H9 (cell line): ENCODE results near the gene SYTL5. TPM values are rescaled to one million over a fixed set of nuclear protein-coding genes. Genes with fewer than 3 reads are reported as not detected.

Source experiments
- DNase-seq: peaks from one replicate; pipeline ENCODE4 v3.0.0-alpha.2; 2017
- H2AFZ ChIP-seq: one replicate; pipeline ENCODE4 v1.6.1; 2013; ENCODE audit warnings: mild to moderate bottlenecking, low read length, control low read depth, moderate library complexity
- H2AK5ac ChIP-seq: 2 replicates; pipeline ENCODE4 v1.6.1; 2013; ENCODE audit warnings: low read length, control low read depth, mixed read lengths; ENCODE audit not compliant: insufficient read length
- H2BK120ac ChIP-seq: one replicate; pipeline ENCODE4 v1.6.1; 2013; ENCODE audit warnings: low read depth, mild to moderate bottlenecking, low read length, control low read depth, inconsistent platforms; ENCODE audit not compliant: poor library complexity, severe bottlenecking
- H2BK12ac ChIP-seq: 2 replicates; pipeline ENCODE4 v1.6.1; 2013; ENCODE audit warnings: low read length, control low read depth, mixed read lengths, low read depth; ENCODE audit not compliant: insufficient read length
- H2BK15ac ChIP-seq: 2 replicates; pipeline ENCODE4 v1.6.1; 2013; ENCODE audit warnings: low read depth, low read length, control low read depth
- H2BK20ac ChIP-seq: one replicate; pipeline ENCODE4 v1.6.1; 2013; ENCODE audit warnings: low read depth, mild to moderate bottlenecking, low read length, control low read depth, inconsistent platforms; ENCODE audit not compliant: poor library complexity, severe bottlenecking
- H2BK5ac ChIP-seq: 2 replicates; pipeline ENCODE4 v1.6.1; 2013; ENCODE audit warnings: low read length, control low read depth, mixed read lengths; ENCODE audit not compliant: insufficient read length
- H3K14ac ChIP-seq: 2 replicates; pipeline ENCODE4 v1.6.1; 2013; ENCODE audit warnings: low read length, control low read depth; ENCODE audit not compliant: insufficient read depth
- H3K18ac ChIP-seq: 2 replicates; pipeline ENCODE4 v1.6.1; 2013; ENCODE audit warnings: low read depth, mild to moderate bottlenecking, mixed read lengths, low read length, control low read depth; ENCODE audit not compliant: insufficient read length
- H3K23ac ChIP-seq: 2 replicates; pipeline ENCODE4 v1.6.1; 2013; ENCODE audit warnings: low read length, control low read depth, mixed read lengths, low read depth; ENCODE audit not compliant: insufficient read length
- H3K23me2 ChIP-seq: 2 replicates; pipeline ENCODE4 v1.6.1; 2013; ENCODE audit warnings: low read depth, mild to moderate bottlenecking, mixed read lengths, low read length, control low read depth; ENCODE audit not compliant: insufficient read length, poor library complexity, severe bottlenecking
- H3K27ac ChIP-seq: 2 replicates; pipeline ENCODE4 v1.5.1; 2013; ENCODE audit warnings: low read length, control low read depth, mixed read lengths, low read depth; ENCODE audit not compliant: insufficient read length
- H3K27me3 ChIP-seq: 2 replicates; pipeline ENCODE4 v1.6.1; 2013; ENCODE audit warnings: low read length, control low read depth, inconsistent platforms; ENCODE audit not compliant: insufficient read depth
- H3K4ac ChIP-seq: 2 replicates; pipeline ENCODE4 v1.6.1; 2013; ENCODE audit warnings: low read depth, mild to moderate bottlenecking, control low read depth, inconsistent platforms, low read length, moderate library complexity
- H3K4me1 ChIP-seq: 2 replicates; pipeline ENCODE4 v1.6.1; 2013; ENCODE audit warnings: low read length, control low read depth, inconsistent platforms; ENCODE audit not compliant: insufficient read depth
- H3K4me2 ChIP-seq: 2 replicates; pipeline ENCODE4 v1.6.1; 2013; ENCODE audit warnings: low read length, control low read depth, mixed read lengths; ENCODE audit not compliant: insufficient read length, insufficient read depth
- H3K56ac ChIP-seq: 2 replicates; pipeline ENCODE4 v1.6.1; 2013; ENCODE audit warnings: low read depth, mild to moderate bottlenecking, mixed read lengths, low read length, control low read depth; ENCODE audit not compliant: insufficient read length
- H3K79me1 ChIP-seq: 2 replicates; pipeline ENCODE4 v1.6.1; 2013; ENCODE audit warnings: low read depth, mild to moderate bottlenecking, moderate library complexity, low read length, control low read depth, inconsistent platforms; ENCODE audit not compliant: insufficient read depth, poor library complexity, severe bottlenecking
- H3K79me2 ChIP-seq: 2 replicates; pipeline ENCODE4 v1.6.1; 2013; ENCODE audit warnings: low read length, control low read depth, inconsistent platforms; ENCODE audit not compliant: insufficient read depth
- H3K9ac ChIP-seq: 2 replicates; pipeline ENCODE4 v1.6.1; 2013; ENCODE audit warnings: low read length, control low read depth, mixed read lengths; ENCODE audit not compliant: insufficient read length; ENCODE audit errors: extremely low read depth
- H3K9me3 ChIP-seq: one replicate; pipeline ENCODE4 v1.6.1; 2013; ENCODE audit warnings: low read depth, low read length, inconsistent platforms; ENCODE audit not compliant: control insufficient read depth
- H3T11ph ChIP-seq: one replicate; pipeline ENCODE4 v1.6.1; 2013; ENCODE audit warnings: mild to moderate bottlenecking, low read length, control low read depth, inconsistent platforms
- H4K20me1 ChIP-seq: one replicate; pipeline ENCODE4 v1.6.1; 2013; ENCODE audit not compliant: control insufficient read depth, insufficient read length, insufficient read depth
- H4K5ac ChIP-seq: 2 replicates; pipeline ENCODE4 v1.6.1; 2013; ENCODE audit warnings: low read depth, mild to moderate bottlenecking, mixed read lengths, low read length, control low read depth; ENCODE audit not compliant: insufficient read length
- H4K8ac ChIP-seq: replicated peaks from 2 replicates; pipeline ENCODE4 v1.6.1; 2013; ENCODE audit warnings: low read length, control low read depth, mixed read lengths, low read depth; ENCODE audit not compliant: insufficient read length
- H4K91ac ChIP-seq: 2 replicates; pipeline ENCODE4 v1.6.1; 2013; ENCODE audit warnings: low read depth, mild to moderate bottlenecking, moderate library complexity, mixed read lengths, low read length, control low read depth; ENCODE audit not compliant: insufficient read length
- H3K27ac Mint-ChIP-seq, 3 experiments: 2 replicates in 2 of 3; 3 replicates in 1 of 3; pipeline ENCODE4 v1.8.0; 2020 to 2021; ENCODE audit warnings: mixed read lengths in 3 of 3, mild to moderate bottlenecking in 1 of 3, moderate library complexity in 1 of 3
- H3K27me3 Mint-ChIP-seq: 2 replicates; pipeline ENCODE4 v1.8.0; 2021; ENCODE audit warnings: low read depth, mild to moderate bottlenecking, moderate library complexity, mixed read lengths
- H3K36me3 Mint-ChIP-seq, 3 experiments: 2 replicates in 2 of 3; 3 replicates in 1 of 3; pipeline ENCODE4 v1.8.0; 2020 to 2021; ENCODE audit warnings: low read depth in 3 of 3, mixed read lengths in 3 of 3; ENCODE audit not compliant: insufficient read depth in 1 of 3
- H3K4me1 Mint-ChIP-seq, 2 experiments: 2 replicates each; pipeline ENCODE4 v1.8.0; 2020; ENCODE audit warnings: mixed read lengths in 2 of 2
- H3K4me3 Mint-ChIP-seq, 2 experiments: 2 replicates in 1 of 2; 3 replicates in 1 of 2; pipeline ENCODE4 v1.8.0; 2020 to 2021; ENCODE audit warnings: mild to moderate bottlenecking in 2 of 2, mixed read lengths in 2 of 2, moderate library complexity in 1 of 2
- H3K9me3 Mint-ChIP-seq, 2 experiments: 2 replicates in 1 of 2; 3 replicates in 1 of 2; pipeline ENCODE4 v1.8.0; 2020; ENCODE audit warnings: mild to moderate bottlenecking in 2 of 2, mixed read lengths in 2 of 2, moderate library complexity in 1 of 2
- CTCF ChIP-seq: fragments of 200-600 bp; sonication (generic); conservative IDR thresholded peaks from 3 replicates; pipeline ENCODE4 v1.8.0; 2021; ENCODE audit warnings: antibody characterized with exemption, mild to moderate bottlenecking
- WGBS: extraction: QIAGEN DNeasy Blood & Tissue Kit; methylation state at CpG from one replicate; pipeline ENCODE4 v1.1.7; 2013; ENCODE audit warnings: missing lambda C conversion rate, low lambda C conversion rate, mixed read lengths; ENCODE audit not compliant: insufficient read length; ENCODE audit errors: extremely low coverage; 5-methylcytosine and 5-hydroxymethylcytosine counted together
- total RNA-seq: library from RNA; stranded (reverse); gene quantifications from 2 replicates; pipeline ENCODE4 v1.2.1, GENCODE V29; 2021

SYTL5 gene
- total RNA-seq, 1 experiment from 2014 or later, result 0.15 TPM

GRCh38 chrX:37961118-37961517 lies 45.2 kb upstream of the SYTL5 start:
- no peaks in the 10 kb centered on the region for H3K27me3 ChIP-seq
- H3T11ph ChIP-seq, result no peak overlapping the region
- H3K79me2 ChIP-seq, result no peaks in the 10 kb centered on the region
- no peak overlapping the region for H3K56ac ChIP-seq
- no peak overlapping the region for H2BK20ac ChIP-seq
- no peak overlapping the region for H2AFZ ChIP-seq
- H3K14ac ChIP-seq, result no peak overlapping the region
- H3K23me2 ChIP-seq, result no peaks in the 10 kb centered on the region
- no peak for TF ChIP-seq CTCF
- no peaks in the 10 kb centered on the region for H3K79me1 ChIP-seq
- no peaks in the 10 kb centered on the region; the same call in 1 of the 2 replicates for H3K27me3 Mint-ChIP-seq
- H4K5ac ChIP-seq, result no peak overlapping the region
- WGBS, result no CpG with 5 or more reads among the region's 1 CpG
- no peak overlapping the region for H3K4ac ChIP-seq
- H2AK5ac ChIP-seq, result no peak overlapping the region
- no peak overlapping the region for H3K9ac ChIP-seq
- no peak overlapping the region for H3K23ac ChIP-seq
- no peaks in the 10 kb centered on the region for H3K4me1 ChIP-seq
- no peaks in the 10 kb centered on the region for H4K20me1 ChIP-seq
- H3K18ac ChIP-seq, result no peak overlapping the region
- no peak overlapping the region for H2BK12ac ChIP-seq
- peaks cover 61 to 71% of the 10 kb centered on the region in 2 experiments for H3K9me3 Mint-ChIP-seq
- no peaks in the 10 kb centered on the region for H3K4me1 Mint-ChIP-seq
- no peak for DNase-seq
- H2BK15ac ChIP-seq, result no peak overlapping the region
- no peak overlapping the region for H3K4me3 Mint-ChIP-seq
- H3K27ac ChIP-seq, result no peak overlapping the region
- H4K8ac ChIP-seq, result no peak overlapping the region
- H2BK120ac ChIP-seq, result no peak overlapping the region
- H4K91ac ChIP-seq, result no peak overlapping the region
- H2BK5ac ChIP-seq, result no peak overlapping the region
- no peak overlapping the region for H3K4me2 ChIP-seq
- no peak overlapping the region for H3K27ac Mint-ChIP-seq
- no peaks in the 10 kb centered on the region for H3K9me3 ChIP-seq
- H3K36me3 Mint-ChIP-seq, result peaks cover 0 to 2% (median 2%) of the 10 kb centered on the region in 3 experiments; a peak in 3 of 7 replicates
